ENCODE measurements around the gene GAB1.

The GAB1 gene

GRCh38 chr4:143357161-143357845 is 20.6 kb downstream of the GAB1 start:
- DNase-seq (ENCODE audit: low read depth in 2 of 3, low spot score in 2 of 3), result no peak

- DNase-seq (ENCODE audit: low read depth in 2 of 3, low spot score in 2 of 3), result no peak
Observed at GRCh38 chr4:143358419-143358818, 21.7 kb downstream of the GAB1 start.

DNA sequence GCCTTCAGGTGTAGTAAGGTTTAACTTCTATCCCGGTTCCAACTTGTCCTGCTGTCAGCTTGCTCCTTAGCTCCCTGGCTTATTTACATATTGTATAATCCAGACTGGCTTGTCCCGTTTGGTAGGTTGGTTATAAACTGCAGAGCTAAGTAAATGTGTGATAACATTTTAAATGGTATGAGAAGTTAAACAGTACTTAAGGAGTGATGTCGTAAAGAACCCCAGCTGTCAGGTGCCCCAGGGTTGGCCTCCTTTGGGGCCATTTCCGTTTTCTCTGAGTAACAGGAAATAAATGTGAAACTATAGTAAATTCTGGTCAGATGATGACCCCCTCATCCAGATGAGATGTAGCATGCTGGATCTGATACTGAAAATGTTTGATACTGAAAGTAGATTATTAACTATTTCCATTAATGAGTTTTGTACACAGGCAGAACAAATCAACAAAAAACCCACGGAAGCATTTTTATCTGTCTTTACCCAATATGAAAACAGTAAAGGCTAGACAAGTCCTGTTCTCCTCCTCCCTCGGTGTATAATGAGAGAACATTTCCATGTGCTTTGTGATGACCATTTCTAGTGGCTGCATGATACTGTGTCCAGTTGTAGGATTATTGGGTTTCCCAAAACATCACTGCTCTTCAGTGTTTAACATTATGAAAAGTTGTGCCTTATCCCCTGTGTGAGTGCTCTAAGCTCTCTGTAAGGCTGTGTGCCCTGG is 22.4 kb downstream of the GAB1 start:
- DNase-seq (ENCODE audit: low read depth in 2 of 3, low spot score in 2 of 3), result no peak

DNA sequence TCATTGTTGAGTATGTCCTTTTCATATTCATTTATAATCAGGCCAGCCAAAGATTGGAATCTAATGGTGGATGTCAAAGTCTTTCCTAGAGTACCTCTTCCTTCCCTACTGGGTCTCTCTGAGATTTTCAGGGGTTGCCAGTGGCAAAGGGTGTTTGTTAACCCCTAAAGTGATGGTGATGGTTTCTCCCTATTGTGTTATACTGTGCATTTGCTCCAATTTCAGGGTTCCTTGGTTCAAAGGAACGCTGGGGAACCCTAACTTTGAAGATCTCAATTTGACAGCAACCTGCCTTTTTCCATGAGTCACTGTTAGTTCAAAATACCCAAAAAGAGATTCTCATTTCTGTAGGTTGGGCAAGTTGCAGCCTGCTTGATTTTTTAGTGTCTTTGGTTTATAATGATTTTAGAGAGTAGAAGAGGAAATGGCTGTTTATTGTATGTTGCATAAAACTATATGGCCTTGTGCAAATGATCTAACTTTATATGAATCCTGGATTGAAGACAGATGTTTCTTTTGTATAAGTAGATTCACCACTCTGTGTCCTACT is 23.0 kb downstream of the GAB1 start:
- DNase-seq (ENCODE audit: low read depth in 2 of 3, low spot score in 2 of 3), result no peak

DNA sequence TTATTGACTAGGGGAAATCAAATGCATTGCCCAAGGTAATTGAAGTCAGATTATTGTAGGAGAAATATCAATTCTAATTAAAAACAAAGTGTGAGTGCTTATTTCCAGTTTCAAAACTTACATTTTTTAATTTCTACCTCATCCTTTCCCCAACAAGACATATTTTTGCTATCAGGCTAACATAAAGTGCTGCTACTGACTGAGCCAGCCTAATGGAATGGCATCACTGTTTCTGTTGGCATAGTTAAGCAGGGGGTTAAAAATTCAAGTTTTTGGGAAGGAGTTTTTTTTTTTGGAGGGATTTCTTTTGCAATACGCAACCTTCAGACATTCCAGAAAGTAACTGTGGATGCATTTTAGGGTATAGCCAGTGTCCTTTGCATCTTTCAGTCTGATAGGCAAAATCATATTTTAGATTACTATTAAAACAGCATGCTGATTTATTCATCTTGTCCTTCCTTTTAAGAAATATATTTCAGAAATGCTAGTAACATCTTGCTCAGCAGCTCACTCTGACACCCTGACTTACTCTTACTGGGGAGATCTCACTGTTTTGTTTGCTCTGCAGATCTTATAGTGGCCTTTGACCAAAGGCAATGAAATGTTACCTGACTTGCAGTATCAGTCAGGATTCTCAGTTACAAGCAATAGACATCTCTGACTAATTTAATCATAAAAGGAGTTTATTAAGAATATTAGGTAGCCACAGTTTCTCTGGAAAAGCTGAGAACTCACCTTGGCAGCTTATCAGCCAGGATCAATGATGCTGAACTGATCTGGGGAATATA is 24.4 kb downstream of the GAB1 start:
- DNase-seq (ENCODE audit: low read depth in 2 of 3, low spot score in 2 of 3), result no peak

DNA sequence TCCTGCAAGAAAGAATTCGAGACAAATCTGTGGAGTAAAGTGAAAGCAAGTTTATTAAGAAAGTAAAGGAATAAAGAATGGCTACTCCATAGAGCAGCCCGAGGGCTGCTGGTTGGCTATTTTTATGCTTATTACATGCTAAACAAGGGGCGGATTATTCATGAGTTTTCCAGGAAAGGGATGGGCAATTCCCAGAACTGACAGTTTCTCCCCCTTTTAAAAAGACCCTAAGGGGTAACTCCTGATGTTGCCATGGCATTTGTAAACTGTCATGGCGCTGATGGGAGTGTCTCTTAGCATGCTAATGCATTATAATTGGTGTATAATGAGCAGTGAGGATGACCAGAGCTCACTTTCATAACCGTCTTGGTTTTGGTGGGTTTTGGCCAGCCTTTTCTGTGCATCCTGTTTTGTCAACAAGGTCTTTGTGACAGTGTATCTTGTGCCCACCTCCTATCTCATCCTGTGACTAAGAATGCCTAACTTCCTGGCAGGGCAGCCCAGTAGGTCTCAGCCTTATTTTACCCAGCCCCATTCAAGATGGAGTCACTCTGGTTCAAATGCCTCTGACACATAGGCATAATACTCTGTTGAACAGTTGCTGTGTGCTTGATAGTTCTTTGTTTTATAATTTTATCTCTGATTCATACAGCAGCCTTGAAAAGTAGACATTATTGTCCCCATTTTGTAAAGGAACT is 25.8 kb downstream of the GAB1 start:
- no peak for DNase-seq (ENCODE audit: low read depth in 2 of 3, low spot score in 2 of 3)

GRCh38 chr4:143363332-143363731 is 26.7 kb downstream of the GAB1 start:
- DNase-seq (ENCODE audit: low read depth in 2 of 3, low spot score in 2 of 3), result no peak

- no peak for DNase-seq (ENCODE audit: low read depth in 2 of 3, low spot score in 2 of 3)
Observed at GRCh38 chr4:143364063-143364462, 27.4 kb downstream of the GAB1 start.

- DNase-seq (ENCODE audit: low read depth in 2 of 3, low spot score in 2 of 3), result no peak
Observed at GRCh38 chr4:143367863-143368262, 31.2 kb downstream of the GAB1 start.

DNA sequence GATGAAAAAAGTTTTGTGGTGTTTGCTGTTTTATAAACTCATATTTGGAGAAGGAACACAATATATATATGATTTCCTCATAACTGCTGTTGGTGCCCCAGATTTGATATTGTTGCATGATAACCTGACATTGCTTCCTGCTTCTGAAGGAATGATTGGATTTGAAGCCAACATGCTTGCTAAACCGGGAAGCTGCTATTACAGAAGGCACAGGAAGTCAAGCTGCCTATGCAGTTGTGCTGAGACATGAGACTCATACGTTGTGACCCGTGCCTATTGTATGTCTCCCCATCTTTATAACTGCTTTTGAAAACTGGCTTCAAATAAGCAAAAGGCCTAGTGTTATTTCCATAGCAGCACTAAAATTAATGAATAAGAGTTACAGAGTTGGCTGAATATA is 32.9 kb downstream of the GAB1 start:
- no peak for DNase-seq (ENCODE audit: low read depth in 2 of 3, low spot score in 2 of 3)

DNA sequence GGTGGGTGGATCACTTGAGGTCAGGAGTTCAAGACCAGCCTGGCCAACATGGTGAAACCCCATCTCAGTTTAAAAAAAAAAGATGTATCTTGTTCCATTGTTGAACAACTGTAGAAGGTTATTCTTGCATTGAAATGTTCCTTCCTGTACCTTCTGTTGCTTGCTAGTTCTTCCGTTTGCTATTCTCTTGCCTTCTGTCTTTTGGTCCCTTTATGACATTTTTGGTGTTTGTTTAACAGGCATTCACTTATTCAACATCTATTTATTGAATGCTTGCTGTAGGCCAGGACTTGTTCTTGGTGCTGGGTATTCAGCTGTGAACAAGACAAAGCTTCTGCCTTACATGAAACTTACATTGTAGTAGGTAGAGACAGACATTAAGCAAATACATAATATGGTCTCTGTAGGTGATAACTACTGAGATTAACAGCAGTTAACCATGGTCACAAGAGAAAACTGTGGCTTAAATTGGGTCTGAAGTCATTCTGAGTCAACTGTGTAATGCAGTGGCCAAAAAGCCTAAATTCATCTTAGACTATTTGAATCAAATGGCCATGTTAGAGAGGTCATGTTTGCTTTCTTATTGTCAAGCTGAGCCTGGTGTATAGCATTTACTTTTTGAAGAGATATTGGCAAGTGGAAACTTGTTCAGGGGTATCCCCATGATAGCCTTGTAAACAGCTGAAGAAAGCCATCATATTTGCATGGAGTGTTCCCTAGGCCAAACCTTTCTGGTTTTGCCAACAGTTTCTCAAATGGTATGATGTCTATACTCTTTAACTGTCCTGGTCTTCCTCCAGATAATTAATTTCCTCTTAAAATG is 35.6 kb downstream of the GAB1 start:
- no peak for DNase-seq (ENCODE audit: low read depth in 2 of 3, low spot score in 2 of 3)

GRCh38 chr4:143374255-143374654 is 37.6 kb downstream of the GAB1 start:
- no peak for DNase-seq (ENCODE audit: low read depth in 2 of 3, low spot score in 2 of 3)

- no peak for DNase-seq (ENCODE audit: low read depth in 2 of 3, low spot score in 2 of 3)
Observed at GRCh38 chr4:143374771-143375170, 38.1 kb downstream of the GAB1 start.

DNA sequence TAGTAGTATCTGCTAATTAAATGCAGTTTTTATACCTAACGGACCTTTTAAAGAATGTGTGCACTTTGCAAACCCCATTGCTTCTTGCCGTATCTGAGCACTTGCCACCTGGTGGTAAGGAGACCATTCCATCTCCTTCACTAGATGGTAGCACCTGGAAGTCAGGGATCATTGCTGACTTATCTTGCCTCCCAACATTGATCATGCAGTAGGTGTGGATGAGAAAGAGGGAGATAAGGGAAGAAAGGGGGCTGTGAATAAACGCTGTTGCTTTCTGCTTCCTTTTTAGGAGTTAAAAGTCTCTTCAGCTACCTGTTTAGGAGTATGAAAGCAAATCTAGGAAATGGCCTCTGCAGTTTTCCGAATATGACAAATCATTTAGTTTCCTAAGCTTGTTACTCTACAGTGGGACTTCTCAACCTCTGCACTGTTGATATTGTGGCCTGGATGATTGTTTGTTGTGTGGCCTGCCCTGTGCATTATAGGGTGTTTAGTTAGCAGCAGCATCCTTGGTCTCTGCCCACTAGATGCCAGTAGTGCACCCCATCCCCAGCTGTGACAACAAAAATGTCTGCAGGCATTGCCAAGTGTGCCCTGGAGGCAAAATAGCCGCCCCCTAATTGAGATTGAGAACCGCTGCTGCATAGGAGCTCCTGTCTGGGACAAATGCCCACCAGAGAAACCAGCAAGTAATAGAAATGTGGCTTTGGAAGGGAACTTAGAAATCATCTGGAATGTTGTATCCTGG is 38.8 kb downstream of the GAB1 start:
- no peak for DNase-seq (ENCODE audit: low read depth in 2 of 3, low spot score in 2 of 3)

DNA sequence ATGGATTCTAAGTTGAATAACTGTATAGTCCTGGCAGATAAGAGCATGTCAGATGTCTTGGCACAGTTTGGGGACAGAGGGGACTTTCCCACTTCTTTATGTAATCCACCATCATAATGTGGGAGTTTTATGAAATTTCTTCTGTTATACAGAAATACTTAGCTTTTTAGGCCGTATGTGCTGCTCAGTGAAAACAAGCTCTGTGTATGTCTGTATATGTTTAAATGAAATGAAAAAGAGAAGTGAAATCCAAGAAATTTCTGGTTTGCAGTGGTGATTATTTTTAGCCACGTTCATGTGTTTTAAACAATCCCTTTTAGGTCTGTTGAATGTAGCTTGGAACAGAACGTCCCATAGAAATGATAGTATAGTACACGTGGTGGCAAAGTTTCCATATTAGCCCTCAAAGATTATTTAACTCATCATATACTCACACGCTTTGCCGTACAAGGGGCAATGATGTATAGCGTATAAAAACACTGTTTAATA is 41.0 kb downstream of the GAB1 start:
- no peak for DNase-seq (ENCODE audit: low read depth in 2 of 3, low spot score in 2 of 3)

DNA sequence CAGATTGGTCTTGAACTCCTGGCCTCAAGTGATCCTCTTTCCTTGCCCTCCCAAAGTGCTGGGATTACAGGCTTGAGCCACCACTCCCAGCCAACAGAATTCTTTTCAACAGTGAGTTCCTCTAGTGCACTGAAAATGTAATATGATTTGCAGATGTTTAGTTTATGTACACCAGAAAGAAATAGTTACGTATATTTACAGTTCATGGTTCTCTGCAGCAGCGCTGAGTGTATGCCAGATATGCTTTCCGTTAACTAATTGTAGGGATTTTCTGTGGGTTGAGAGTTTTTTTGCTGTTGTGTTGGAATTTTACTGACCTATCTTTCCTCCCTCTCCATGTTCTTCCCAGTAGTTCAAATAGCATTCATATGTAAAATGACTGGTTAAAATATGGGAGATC is 44.0 kb downstream of the GAB1 start:
- DNase-seq (ENCODE audit: low read depth in 2 of 3, low spot score in 2 of 3), result no peak

DNA sequence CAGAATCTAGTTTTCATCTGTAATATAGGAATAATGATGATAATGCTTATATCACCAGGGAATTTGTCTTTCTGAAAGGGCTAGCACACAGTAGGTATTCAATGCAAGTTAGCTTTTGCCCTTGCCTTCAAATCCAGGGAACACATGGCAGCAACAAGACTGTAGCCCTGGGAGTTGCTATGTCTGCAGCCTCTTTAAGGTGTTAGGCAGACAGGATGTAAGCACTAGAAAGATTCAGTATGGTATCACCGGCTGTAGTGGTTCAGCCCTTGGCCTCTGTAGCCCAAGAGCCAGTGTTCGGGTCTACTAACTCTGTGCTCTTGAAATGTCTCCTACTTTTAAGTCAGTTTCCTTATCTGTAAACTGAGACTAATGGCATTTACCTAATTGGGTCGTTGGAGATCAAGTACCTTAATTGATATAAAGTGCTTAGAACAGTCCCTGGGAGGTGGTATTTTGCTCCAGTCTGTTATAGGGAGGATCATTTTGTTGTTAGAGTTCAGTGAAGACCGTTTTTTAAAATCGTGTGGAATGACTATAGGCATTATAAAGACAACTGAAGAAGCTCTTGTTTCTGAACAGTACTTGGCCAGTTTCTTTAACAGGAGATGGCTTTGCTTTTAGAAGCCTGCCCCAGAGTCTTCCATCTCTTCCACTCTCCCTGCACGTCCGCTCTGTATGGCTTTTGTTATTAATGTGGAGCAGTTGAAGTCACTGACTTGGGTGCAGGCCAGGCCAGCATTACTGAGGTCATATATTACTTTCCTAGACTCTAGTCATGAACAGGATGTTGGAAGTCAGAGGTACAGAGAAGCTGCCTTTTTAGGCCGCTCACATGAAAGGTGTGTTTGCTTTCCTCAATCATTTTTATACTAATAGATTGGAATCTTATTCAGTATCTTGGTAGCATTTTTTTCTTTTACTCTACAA is 44.8 kb downstream of the GAB1 start:
- no peak for DNase-seq (ENCODE audit: low read depth in 2 of 3, low spot score in 2 of 3)

- no peak for DNase-seq (ENCODE audit: low read depth in 2 of 3, low spot score in 2 of 3)
Observed at GRCh38 chr4:143382596-143382995, 45.9 kb downstream of the GAB1 start.
